Measurements from ENCODE around the gene PLXNB3. TPM values are rescaled to one million over a fixed set of nuclear protein-coding genes. Genes with fewer than 3 reads are reported as not detected.

The PLXNB3 gene
- total RNA-seq, 1 donor from 2014 or later = 1.4 TPM

GRCh38 chrX:153781428-153782047 is 17.5 kb downstream of the PLXNB3 start:
- H3K9me3 Mint-ChIP-seq = no peaks in the 10 kb centered on the region
- TF ChIP-seq, protein P1, sequence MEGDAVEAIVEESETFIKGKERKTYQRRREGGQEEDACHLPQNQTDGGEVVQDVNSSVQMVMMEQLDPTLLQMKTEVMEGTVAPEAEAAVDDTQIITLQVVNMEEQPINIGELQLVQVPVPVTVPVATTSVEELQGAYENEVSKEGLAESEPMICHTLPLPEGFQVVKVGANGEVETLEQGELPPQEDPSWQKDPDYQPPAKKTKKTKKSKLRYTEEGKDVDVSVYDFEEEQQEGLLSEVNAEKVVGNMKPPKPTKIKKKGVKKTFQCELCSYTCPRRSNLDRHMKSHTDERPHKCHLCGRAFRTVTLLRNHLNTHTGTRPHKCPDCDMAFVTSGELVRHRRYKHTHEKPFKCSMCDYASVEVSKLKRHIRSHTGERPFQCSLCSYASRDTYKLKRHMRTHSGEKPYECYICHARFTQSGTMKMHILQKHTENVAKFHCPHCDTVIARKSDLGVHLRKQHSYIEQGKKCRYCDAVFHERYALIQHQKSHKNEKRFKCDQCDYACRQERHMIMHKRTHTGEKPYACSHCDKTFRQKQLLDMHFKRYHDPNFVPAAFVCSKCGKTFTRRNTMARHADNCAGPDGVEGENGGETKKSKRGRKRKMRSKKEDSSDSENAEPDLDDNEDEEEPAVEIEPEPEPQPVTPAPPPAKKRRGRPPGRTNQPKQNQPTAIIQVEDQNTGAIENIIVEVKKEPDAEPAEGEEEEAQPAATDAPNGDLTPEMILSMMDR (conservative IDR thresholded peaks at IDR 0.05) = no peak
- no peak overlapping the region for H3K4me3 Mint-ChIP-seq
- no peaks in the 10 kb centered on the region for H3K27me3 Mint-ChIP-seq
- DNase-seq (ENCODE audit: extremely low spot score, unreplicated experiment) = no peak
- H3K4me1 Mint-ChIP-seq (ENCODE audit: unreplicated experiment) = no peaks in the 10 kb centered on the region
- H3K36me3 Mint-ChIP-seq = no peaks in the 10 kb centered on the region
- H3K27ac Mint-ChIP-seq = no peak overlapping the region

DNA sequence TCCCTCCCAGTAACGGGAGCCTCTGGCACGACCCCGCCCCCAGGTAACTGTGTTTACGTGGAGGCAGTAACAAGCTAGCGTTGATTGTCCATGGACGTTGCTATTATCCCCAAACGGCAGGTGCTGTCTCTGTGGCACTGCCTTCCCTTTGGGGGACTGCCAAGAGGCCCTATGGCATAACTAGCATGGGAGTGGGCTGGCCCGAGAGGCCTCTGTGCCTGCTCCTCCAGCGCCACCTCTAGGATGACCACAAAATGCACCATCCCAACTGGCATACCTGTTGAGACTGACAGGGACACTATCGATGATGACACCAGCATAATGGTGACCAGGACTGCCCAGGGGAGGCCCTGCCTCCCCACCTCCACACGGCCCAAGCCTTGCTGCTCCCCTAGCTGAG is 18.3 kb downstream of the PLXNB3 start:
- no peaks in the 10 kb centered on the region for H3K4me1 Mint-ChIP-seq (ENCODE audit: unreplicated experiment)
- TF ChIP-seq, protein P1 (conservative IDR thresholded peaks at IDR 0.05) = no peak
- H3K27me3 Mint-ChIP-seq = no peaks in the 10 kb centered on the region
- no peak overlapping the region for H3K27ac Mint-ChIP-seq
- DNase-seq (ENCODE audit: extremely low spot score, unreplicated experiment) = no peak
- no peaks in the 10 kb centered on the region for H3K9me3 Mint-ChIP-seq
- H3K36me3 Mint-ChIP-seq = no peaks in the 10 kb centered on the region
- H3K4me3 Mint-ChIP-seq = no peak overlapping the region

GRCh38 chrX:153782871-153783270 is 18.8 kb downstream of the PLXNB3 start:
- H3K4me3 Mint-ChIP-seq = no peak overlapping the region
- DNase-seq (ENCODE audit: extremely low spot score, unreplicated experiment) = no peak
- H3K4me1 Mint-ChIP-seq (ENCODE audit: unreplicated experiment) = no peaks in the 10 kb centered on the region
- no peaks in the 10 kb centered on the region for H3K9me3 Mint-ChIP-seq
- TF ChIP-seq, protein P1 (conservative IDR thresholded peaks at IDR 0.05) = no peak
- no peak overlapping the region for H3K27ac Mint-ChIP-seq
- H3K27me3 Mint-ChIP-seq = no peaks in the 10 kb centered on the region
- no peaks in the 10 kb centered on the region for H3K36me3 Mint-ChIP-seq

- TF ChIP-seq, protein P1 (conservative IDR thresholded peaks at IDR 0.05) = no peak
- H3K9me3 Mint-ChIP-seq = no peaks in the 10 kb centered on the region
- H3K4me1 Mint-ChIP-seq (ENCODE audit: unreplicated experiment) = no peaks in the 10 kb centered on the region
- no peak overlapping the region for H3K4me3 Mint-ChIP-seq
- no peaks in the 10 kb centered on the region for H3K36me3 Mint-ChIP-seq
- no peak for DNase-seq (ENCODE audit: extremely low spot score, unreplicated experiment)
- H3K27me3 Mint-ChIP-seq = no peaks in the 10 kb centered on the region
- no peak overlapping the region for H3K27ac Mint-ChIP-seq
Observed at GRCh38 chrX:153783378-153784013, 19.4 kb downstream of the PLXNB3 start.

DNA sequence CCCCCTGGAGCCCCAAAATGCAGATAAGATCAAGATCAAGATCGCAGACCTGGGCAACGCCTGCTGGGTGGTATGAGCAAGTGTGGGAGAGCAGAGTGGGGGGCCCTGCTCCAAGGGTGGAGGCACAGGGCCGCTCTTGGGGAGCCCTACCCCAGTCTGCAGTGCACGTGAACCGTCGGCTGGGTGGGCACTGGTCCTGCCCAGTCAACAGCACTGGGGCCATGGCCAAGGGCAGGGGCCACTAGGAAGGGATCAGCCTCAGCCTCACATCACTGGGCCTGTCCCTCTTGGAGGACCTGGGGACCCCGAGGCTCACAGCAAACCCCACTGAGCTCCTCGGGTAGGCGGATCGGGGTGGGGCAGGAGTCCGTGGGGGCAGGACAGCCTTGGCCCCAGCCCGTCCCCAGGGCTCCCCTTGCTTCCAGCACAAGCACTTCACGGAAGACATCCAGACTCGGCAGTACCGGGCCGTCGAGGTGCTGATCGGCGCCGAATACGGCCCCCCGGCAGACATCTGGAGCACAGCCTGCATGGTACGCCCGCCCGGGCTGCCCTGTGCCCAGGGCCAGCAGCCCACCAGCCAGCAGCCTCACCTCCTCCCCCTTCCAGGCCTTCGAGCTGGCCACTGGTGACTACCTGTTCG is 20.4 kb downstream of the PLXNB3 start:
- Mint-ChIP-seq H3K4me3 (no peak overlapping the region), H3K36me3 (no peaks in the 10 kb centered on the region), H3K27me3 (no peaks in the 10 kb centered on the region), H3K27ac (no peak overlapping the region), H3K9me3 (no peaks in the 10 kb centered on the region), H3K4me1 (ENCODE audit: unreplicated experiment) (no peaks in the 10 kb centered on the region)
- no peak for DNase-seq (ENCODE audit: extremely low spot score, unreplicated experiment)
- TF ChIP-seq, protein P1 (conservative IDR thresholded peaks at IDR 0.05) = no peak
